Liver (tissue), 3 donors: ENCODE data around the gene DPY30.
A peak's percentile ranks its signal among the peaks of the same experiment; 100 is the strongest.

Source experiments
- ATF3 ChIP-seq: IDR thresholded peaks from 2 replicates; pipeline ENCODE4 v1.6.1; 2016; ENCODE audit warnings: antibody characterized with exemption
- CTCF ChIP-seq: fragments of 150-350 bp; IDR thresholded peaks from 2 replicates; pipeline ENCODE4 v1.5.1; 2017; ENCODE audit warnings: improper control_type of control experiment, low read depth, low read length; ENCODE audit not compliant: missing input control
- EGR1 ChIP-seq, 2 donors: IDR thresholded peaks; 2 replicates each; pipeline ENCODE4 v1.6.1; 2016 to 2018; ENCODE audit warnings: antibody characterized with exemption in 2 of 2, low read depth in 2 of 2
- FOXA1 ChIP-seq: IDR thresholded peaks from 2 replicates; pipeline ENCODE4 v1.6.1; 2016; ENCODE audit warnings: antibody characterized with exemption
- GABPA ChIP-seq, 2 donors: IDR thresholded peaks in 1 of 2; conservative IDR thresholded peaks in 1 of 2; 2 replicates each; pipeline ENCODE4 v1.6.1; 2016; ENCODE audit warnings: antibody characterized with exemption in 2 of 2, mild to moderate bottlenecking in 1 of 2, moderate library complexity in 1 of 2
- JUND ChIP-seq, 2 donors: IDR thresholded peaks; 2 replicates each; pipeline ENCODE4 v1.6.1; 2016; ENCODE audit warnings: antibody characterized with exemption in 2 of 2
- MAX ChIP-seq: IDR thresholded peaks from 2 replicates; pipeline ENCODE4 v1.6.1; 2016; ENCODE audit warnings: antibody characterized with exemption
- NR2F2 ChIP-seq: IDR thresholded peaks from 2 replicates; pipeline ENCODE4 v1.6.1; 2016; ENCODE audit warnings: antibody characterized with exemption
- RAD21 ChIP-seq, 2 donors: IDR thresholded peaks; 2 replicates each; pipeline ENCODE4 v1.6.1; 2016; ENCODE audit warnings: antibody characterized with exemption in 2 of 2, mild to moderate bottlenecking in 2 of 2
- REST ChIP-seq: IDR thresholded peaks from 2 replicates; pipeline ENCODE4 v1.6.1; 2016; ENCODE audit warnings: antibody characterized with exemption, mild to moderate bottlenecking
- RXRA ChIP-seq, 2 donors: IDR thresholded peaks; 2 replicates each; pipeline ENCODE4 v1.6.1; 2017 to 2018; ENCODE audit warnings: antibody characterized with exemption in 2 of 2, mild to moderate bottlenecking in 1 of 2
- TAF1 ChIP-seq: conservative IDR thresholded peaks from 2 replicates; pipeline ENCODE4 v1.6.1; 2016; ENCODE audit warnings: antibody characterized with exemption, mild to moderate bottlenecking
- ZBTB33 ChIP-seq: IDR thresholded peaks from 2 replicates; pipeline ENCODE4 v1.6.1; 2016; ENCODE audit warnings: antibody characterized with exemption
- donor health status: healthy.
- donor health status: healthy.

- TF ChIP-seq CTCF (no peak), FOXA1 (no peak), NR2F2 (no peak), ATF3 (no peak), MAX (no peak), EGR1 (IDR thresholded peaks at IDR 0.05; ENCODE audit: low read depth in 2 of 2) (no peak), ZBTB33 (no peak), TAF1 (no peak), GABPA (IDR thresholded peaks at IDR 0.05 in 1 of 2, conservative IDR thresholded peaks at IDR 0.05 in 1 of 2) (no peak), REST (no peak), RAD21 (IDR thresholded peaks at IDR 0.05) (no peak), RXRA (IDR thresholded peaks at IDR 0.05) (peak in 1 of 2 donors; percentile 59), JUND (IDR thresholded peaks at IDR 0.05) (no peak)
Measured at GRCh38 chr2:32007121-32007391, 32.5 kb downstream of the DPY30 start.
